ENCODE results near the gene GDNF.
"Not testable (repeated sequence)": the region's sequence is repeated elsewhere in the genome, so short reads cannot be mapped to it uniquely, and the experiment has no call there.

The GDNF gene

DNA sequence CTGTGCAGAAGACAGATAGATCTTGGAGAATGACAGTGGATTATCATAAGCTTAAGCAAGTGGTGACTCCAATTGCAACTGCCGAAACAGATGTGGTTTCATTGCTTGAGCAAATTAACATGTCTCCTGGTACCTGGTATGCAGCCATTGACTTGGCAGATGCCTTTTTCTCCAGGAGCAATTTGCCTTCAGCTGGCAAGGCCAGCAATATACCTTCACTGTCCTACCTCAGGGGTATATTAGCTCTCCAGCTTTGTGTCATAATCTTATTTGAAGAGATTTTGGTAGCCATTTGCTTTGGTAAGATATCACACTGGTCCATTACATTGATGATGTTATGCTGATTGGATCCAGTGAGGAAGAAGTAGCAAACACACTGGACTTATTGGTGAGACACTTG is 43.4 kb downstream of the GDNF start:
- H3K9me3 ChIP-seq (ENCODE audit: control insufficient read depth, low read length): peaks cover 27% of the 10 kb centered on the region
- H3K4me1 ChIP-seq (ENCODE audit: control insufficient read depth, insufficient read depth, low read depth, low read length); H2BK120ac ChIP-seq (ENCODE audit: low read depth, low read length); H3K4me3 ChIP-seq (ENCODE audit: insufficient read depth in 1 of 2, low read depth in 1 of 2, low read length in 2 of 2); H2BK5ac ChIP-seq (ENCODE audit: low read depth, low read length, poor library complexity, severe bottlenecking); H3K36me3 ChIP-seq (ENCODE audit: control insufficient read depth in 1 of 2, insufficient read depth in 2 of 2, low read depth in 1 of 2, low read length in 2 of 2); H4K8ac ChIP-seq (ENCODE audit: low read length); H2BK15ac ChIP-seq (ENCODE audit: low read depth, poor library complexity, severe bottlenecking); H2BK12ac ChIP-seq (ENCODE audit: low read length in 2 of 2); H3K4ac ChIP-seq (ENCODE audit: low read depth in 1 of 2, low read length in 2 of 2); H4K91ac ChIP-seq (ENCODE audit: low read length); H3K27me3 ChIP-seq (ENCODE audit: control insufficient read depth in 1 of 2, insufficient read depth in 1 of 2, low read length in 2 of 2); H2AFZ ChIP-seq (ENCODE audit: low read depth, low read length); H3K4me2 ChIP-seq (ENCODE audit: low read length, poor library complexity, severe bottlenecking); H3K23ac ChIP-seq (ENCODE audit: low read length in 2 of 2); DNase-seq; H2AK5ac ChIP-seq (ENCODE audit: low read length, severe bottlenecking); H3K14ac ChIP-seq (ENCODE audit: low read length in 2 of 2); H3K9ac ChIP-seq (ENCODE audit: low read length); H3K79me1 ChIP-seq (replicated peaks; ENCODE audit: low read length, poor library complexity, severe bottlenecking); H3K18ac ChIP-seq (ENCODE audit: low read depth in 1 of 2, low read length in 2 of 2); H3K27ac ChIP-seq (ENCODE audit: low read length, poor library complexity, severe bottlenecking): not testable (repeated sequence)
- 100% methylated on average over 1 of the region's 1 CpG for WGBS

DNA sequence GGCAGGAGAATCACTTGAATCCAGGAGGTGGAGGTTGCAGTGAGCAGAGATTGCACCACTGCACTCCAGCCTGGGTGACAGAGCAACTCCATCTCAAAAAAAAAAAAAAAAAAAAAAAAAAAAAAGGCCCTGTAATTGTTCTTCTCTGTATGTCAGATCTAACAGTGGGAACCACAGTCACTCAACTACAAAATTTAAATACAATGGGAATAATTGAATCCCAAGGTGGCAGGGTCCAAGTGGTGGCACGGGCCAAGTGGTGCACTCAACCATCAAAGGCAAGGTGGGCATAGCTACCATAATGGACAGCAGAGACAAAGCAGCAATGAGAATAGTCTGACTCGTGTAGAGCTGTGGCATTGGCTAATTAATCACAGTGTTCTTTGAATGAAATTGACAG is 44.5 kb downstream of the GDNF start:
- not testable (repeated sequence) for H3K4me1 ChIP-seq (ENCODE audit: control insufficient read depth, insufficient read depth, low read depth, low read length); H3K23ac ChIP-seq (ENCODE audit: low read length in 2 of 2); H2BK120ac ChIP-seq (ENCODE audit: low read depth, low read length); H3K14ac ChIP-seq (ENCODE audit: low read length in 2 of 2); H3K79me1 ChIP-seq (replicated peaks; ENCODE audit: low read length, poor library complexity, severe bottlenecking); H3K18ac ChIP-seq (ENCODE audit: low read depth in 1 of 2, low read length in 2 of 2); H3K27ac ChIP-seq (ENCODE audit: low read length, poor library complexity, severe bottlenecking); H2BK15ac ChIP-seq (ENCODE audit: low read depth, poor library complexity, severe bottlenecking); H4K8ac ChIP-seq (ENCODE audit: low read length); H4K91ac ChIP-seq (ENCODE audit: low read length); H3K4ac ChIP-seq (ENCODE audit: low read depth in 1 of 2, low read length in 2 of 2); H3K4me2 ChIP-seq (ENCODE audit: low read length, poor library complexity, severe bottlenecking); H3K4me3 ChIP-seq (ENCODE audit: insufficient read depth in 1 of 2, low read depth in 1 of 2, low read length in 2 of 2); H2BK5ac ChIP-seq (ENCODE audit: low read depth, low read length, poor library complexity, severe bottlenecking); H2BK12ac ChIP-seq (ENCODE audit: low read length in 2 of 2); H3K9ac ChIP-seq (ENCODE audit: low read length); H3K27me3 ChIP-seq (ENCODE audit: control insufficient read depth in 1 of 2, insufficient read depth in 1 of 2, low read length in 2 of 2); DNase-seq; H3K36me3 ChIP-seq (ENCODE audit: control insufficient read depth in 1 of 2, insufficient read depth in 2 of 2, low read depth in 1 of 2, low read length in 2 of 2); H2AFZ ChIP-seq (ENCODE audit: low read depth, low read length); H2AK5ac ChIP-seq (ENCODE audit: low read length, severe bottlenecking)
- peaks cover 26% of the 10 kb centered on the region for H3K9me3 ChIP-seq (ENCODE audit: control insufficient read depth, low read length)
- 57% methylated on average over 2 of the region's 2 CpGs for WGBS

DNA sequence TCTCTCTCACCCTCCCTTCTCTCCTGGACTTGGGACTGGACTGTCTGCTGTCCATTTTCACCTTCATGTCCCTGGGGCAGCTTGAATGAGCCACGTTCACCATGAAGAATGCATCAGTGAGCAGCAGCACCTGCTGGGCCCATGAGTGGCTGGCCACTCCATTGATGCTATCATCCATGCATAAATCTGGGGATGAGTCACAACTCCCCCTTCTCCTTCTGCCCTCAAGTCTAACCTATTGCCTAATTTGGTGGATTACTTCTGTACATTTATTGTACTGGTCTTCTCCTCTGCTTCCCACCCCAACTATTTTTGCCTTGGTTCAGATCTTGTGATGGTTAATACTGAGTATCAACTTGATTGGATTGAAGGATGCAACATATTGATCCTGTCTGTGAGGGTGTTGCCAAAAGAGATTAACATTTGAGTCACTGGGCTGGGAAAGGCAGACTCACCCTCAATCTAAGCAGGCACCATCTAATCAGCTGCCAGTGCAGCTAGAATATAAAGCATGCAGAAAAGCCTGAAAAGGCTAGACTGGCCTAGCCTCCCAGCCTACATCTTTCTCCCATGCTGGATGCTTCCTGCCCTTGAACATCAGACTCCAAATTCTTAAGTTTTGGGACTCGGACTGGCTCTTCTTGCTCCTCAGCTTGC is 46.7 kb downstream of the GDNF start:
- Histone ChIP-seq H3K79me1 (replicated peaks; ENCODE audit: low read length, poor library complexity, severe bottlenecking) (no peaks in the 10 kb centered on the region), H3K18ac (ENCODE audit: low read depth in 1 of 2, low read length in 2 of 2) (no peak overlapping the region), H3K9me3 (ENCODE audit: control insufficient read depth, low read length) (peaks cover 23% of the 10 kb centered on the region), H3K4me1 (ENCODE audit: control insufficient read depth, insufficient read depth, low read depth, low read length) (peaks cover 2% of the 10 kb centered on the region), H3K27ac (ENCODE audit: low read length, poor library complexity, severe bottlenecking) (peak overlapping the region; percentile 61), H2BK12ac (ENCODE audit: low read length in 2 of 2) (no peak overlapping the region), H2AK5ac (ENCODE audit: low read length, severe bottlenecking) (no peak overlapping the region), H3K14ac (ENCODE audit: low read length in 2 of 2) (no peak overlapping the region), H3K23ac (ENCODE audit: low read length in 2 of 2) (no peak overlapping the region), H3K27me3 (ENCODE audit: control insufficient read depth in 1 of 2, insufficient read depth in 1 of 2, low read length in 2 of 2) (no peaks in the 10 kb centered on the region), H2BK15ac (ENCODE audit: low read depth, poor library complexity, severe bottlenecking) (no peak overlapping the region), H3K4me3 (ENCODE audit: insufficient read depth in 1 of 2, low read depth in 1 of 2, low read length in 2 of 2) (no peak overlapping the region), H3K36me3 (ENCODE audit: control insufficient read depth in 1 of 2, insufficient read depth in 2 of 2, low read depth in 1 of 2, low read length in 2 of 2) (no peaks in the 10 kb centered on the region), H3K4ac (ENCODE audit: low read depth in 1 of 2, low read length in 2 of 2) (no peak overlapping the region), H2AFZ (ENCODE audit: low read depth, low read length) (no peak overlapping the region), H2BK5ac (ENCODE audit: low read depth, low read length, poor library complexity, severe bottlenecking) (no peak overlapping the region), H3K4me2 (ENCODE audit: low read length, poor library complexity, severe bottlenecking) (no peak overlapping the region), H2BK120ac (ENCODE audit: low read depth, low read length) (no peak overlapping the region), H4K91ac (ENCODE audit: low read length) (no peak overlapping the region), H4K8ac (ENCODE audit: low read length) (no peak overlapping the region), H3K9ac (ENCODE audit: low read length) (no peak overlapping the region)
- 29% methylated on average over 1 of the region's 2 CpGs for WGBS
- peak; percentile 86 for DNase-seq

- no peaks in the 10 kb centered on the region for H3K36me3 ChIP-seq (ENCODE audit: control insufficient read depth in 1 of 2, insufficient read depth in 2 of 2, low read depth in 1 of 2, low read length in 2 of 2)
- no peak overlapping the region for H4K91ac ChIP-seq (ENCODE audit: low read length)
- peaks cover 5% of the 10 kb centered on the region for H3K4me1 ChIP-seq (ENCODE audit: control insufficient read depth, insufficient read depth, low read depth, low read length)
- no peak overlapping the region for H3K4me3 ChIP-seq (ENCODE audit: insufficient read depth in 1 of 2, low read depth in 1 of 2, low read length in 2 of 2)
- H3K9me3 ChIP-seq (ENCODE audit: control insufficient read depth, low read length): peaks cover 23% of the 10 kb centered on the region
- H2BK120ac ChIP-seq (ENCODE audit: low read depth, low read length): no peak overlapping the region
- no peaks in the 10 kb centered on the region for H3K79me1 ChIP-seq (replicated peaks; ENCODE audit: low read length, poor library complexity, severe bottlenecking)
- H4K8ac ChIP-seq (ENCODE audit: low read length): no peak overlapping the region
- H2AK5ac ChIP-seq (ENCODE audit: low read length, severe bottlenecking): no peak overlapping the region
- H2BK12ac ChIP-seq (ENCODE audit: low read length in 2 of 2): no peak overlapping the region
- no peak overlapping the region for H3K18ac ChIP-seq (ENCODE audit: low read depth in 1 of 2, low read length in 2 of 2)
- H3K9ac ChIP-seq (ENCODE audit: low read length): no peak overlapping the region
- no peaks in the 10 kb centered on the region for H3K27me3 ChIP-seq (ENCODE audit: control insufficient read depth in 1 of 2, insufficient read depth in 1 of 2, low read length in 2 of 2)
- no peak overlapping the region for H3K23ac ChIP-seq (ENCODE audit: low read length in 2 of 2)
- 53% methylated on average over 2 of the region's 2 CpGs for WGBS
- no peak overlapping the region for H3K27ac ChIP-seq (ENCODE audit: low read length, poor library complexity, severe bottlenecking)
- no peak overlapping the region for H3K4ac ChIP-seq (ENCODE audit: low read depth in 1 of 2, low read length in 2 of 2)
- no peak overlapping the region for H2BK15ac ChIP-seq (ENCODE audit: low read depth, poor library complexity, severe bottlenecking)
- no peak overlapping the region for H3K4me2 ChIP-seq (ENCODE audit: low read length, poor library complexity, severe bottlenecking)
- H2AFZ ChIP-seq (ENCODE audit: low read depth, low read length): no peak overlapping the region
- no peak overlapping the region for H3K14ac ChIP-seq (ENCODE audit: low read length in 2 of 2)
- H2BK5ac ChIP-seq (ENCODE audit: low read depth, low read length, poor library complexity, severe bottlenecking): no peak overlapping the region
- DNase-seq: no peak
These were observed 48.5 kb downstream of the GDNF start for GRCh38 chr5:37791321-37791720.

Data from mesenchymal stem cell (in vitro differentiated cells and primary cell).